ENCODE results near the gene PDIA4.
A peak's percentile ranks its signal among the peaks of the same experiment; 100 is the strongest.

PDIA4 gene

DNA sequence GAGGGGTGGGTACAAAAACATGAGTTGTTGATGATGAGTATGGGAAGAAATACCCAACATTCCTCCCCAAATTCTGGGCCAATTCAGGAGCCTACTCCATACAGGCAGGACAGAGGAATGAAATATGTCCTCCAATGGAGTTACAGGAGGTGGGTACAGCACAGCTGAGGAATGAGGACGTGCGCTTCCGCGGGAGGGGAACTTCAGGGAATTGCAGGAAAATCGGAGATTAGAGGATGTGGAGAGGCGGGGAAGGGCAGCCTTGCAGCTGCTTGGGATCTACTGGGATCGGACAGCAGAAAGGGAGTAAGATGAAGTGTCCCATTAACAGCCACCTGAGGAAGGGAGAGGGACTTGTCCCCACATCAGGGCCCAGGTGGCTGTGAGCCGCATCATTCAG, 50.2 kb downstream of the PDIA4 start:
- TF ChIP-seq POLR2A (IDR thresholded peaks at IDR 0.05; ENCODE audit: low read depth, low read length): no peak
- TF ChIP-seq POLR2AphosphoS5 (IDR thresholded peaks at IDR 0.05; ENCODE audit: low read depth, low read length): no peak
- no peak for TF ChIP-seq TAF1 (IDR thresholded peaks at IDR 0.05; ENCODE audit: borderline replicate concordance, low read depth, low read length)
- FAIRE-seq: no peak
- no peak for DNase-seq (ENCODE audit: insufficient read length)

DNA sequence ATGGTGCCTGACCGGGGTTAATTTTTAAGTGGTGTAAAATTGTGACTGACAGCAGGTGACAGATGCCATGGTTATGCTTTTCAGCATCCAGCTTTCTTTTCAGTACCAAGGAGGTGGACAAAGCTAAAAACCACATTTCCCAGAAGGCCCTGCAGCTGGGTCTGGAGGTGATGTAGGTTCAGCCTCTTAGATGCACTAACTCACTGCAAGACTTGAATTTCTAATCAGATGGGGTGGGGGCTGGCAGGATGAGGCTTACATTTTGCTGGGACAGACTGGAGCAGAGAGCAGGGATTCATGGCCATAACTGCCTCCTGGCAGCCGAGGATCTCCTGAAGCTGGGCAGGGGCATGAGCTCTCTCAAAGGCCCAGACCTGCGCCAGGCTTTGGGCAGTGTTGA, 52.4 kb downstream of the PDIA4 start:
- no peak for FAIRE-seq
- TF ChIP-seq POLR2AphosphoS5 (IDR thresholded peaks at IDR 0.05; ENCODE audit: low read depth, low read length) (no peak), TAF1 (IDR thresholded peaks at IDR 0.05; ENCODE audit: borderline replicate concordance, low read depth, low read length) (no peak), POLR2A (IDR thresholded peaks at IDR 0.05; ENCODE audit: low read depth, low read length) (no peak)
- DNase-seq (ENCODE audit: insufficient read length): no peak

GRCh38 chr7:148973256-148973655, 55.0 kb downstream of the PDIA4 start:
- DNase-seq (ENCODE audit: insufficient read length) (no peak), FAIRE-seq (no peak)
- TF ChIP-seq POLR2AphosphoS5 (IDR thresholded peaks at IDR 0.05; ENCODE audit: low read depth, low read length): no peak
- TF ChIP-seq TAF1 (IDR thresholded peaks at IDR 0.05; ENCODE audit: borderline replicate concordance, low read depth, low read length): no peak
- TF ChIP-seq POLR2A (IDR thresholded peaks at IDR 0.05; ENCODE audit: low read depth, low read length): no peak

- no peak for TF ChIP-seq POLR2AphosphoS5 (IDR thresholded peaks at IDR 0.05; ENCODE audit: low read depth, low read length)
- TF ChIP-seq POLR2A (IDR thresholded peaks at IDR 0.05; ENCODE audit: low read depth, low read length): no peak
- TF ChIP-seq TAF1 (IDR thresholded peaks at IDR 0.05; ENCODE audit: borderline replicate concordance, low read depth, low read length): no peak
- no peak for FAIRE-seq
- DNase-seq (ENCODE audit: insufficient read length): no peak
Measured at GRCh38 chr7:148972375-148972774, 55.9 kb downstream of the PDIA4 start.

DNA sequence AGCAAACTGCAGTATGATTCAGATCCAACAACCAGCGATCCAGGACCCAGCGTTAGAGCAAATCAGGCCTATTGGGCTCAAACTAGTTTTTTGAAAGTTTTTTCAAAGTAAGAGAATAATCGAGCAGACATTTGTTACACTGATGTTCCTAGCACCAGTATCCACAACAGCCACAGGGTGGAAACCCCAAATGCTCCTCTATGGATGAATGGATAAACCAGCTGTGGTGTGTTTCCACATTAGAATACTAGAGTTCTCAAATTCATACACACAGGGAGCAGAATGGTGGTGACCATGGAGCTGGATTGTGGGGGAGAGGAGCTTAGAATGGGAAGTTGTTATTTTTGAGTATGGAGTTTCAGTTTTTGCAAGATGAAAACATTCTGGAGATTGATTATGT, 60.7 kb downstream of the PDIA4 start:
- DNase-seq (ENCODE audit: insufficient read length) (no peak), FAIRE-seq (no peak)
- TF ChIP-seq POLR2A (IDR thresholded peaks at IDR 0.05; ENCODE audit: low read depth, low read length) (no peak), TAF1 (IDR thresholded peaks at IDR 0.05; ENCODE audit: borderline replicate concordance, low read depth, low read length) (no peak), POLR2AphosphoS5 (IDR thresholded peaks at IDR 0.05; ENCODE audit: low read depth, low read length) (no peak)

DNA sequence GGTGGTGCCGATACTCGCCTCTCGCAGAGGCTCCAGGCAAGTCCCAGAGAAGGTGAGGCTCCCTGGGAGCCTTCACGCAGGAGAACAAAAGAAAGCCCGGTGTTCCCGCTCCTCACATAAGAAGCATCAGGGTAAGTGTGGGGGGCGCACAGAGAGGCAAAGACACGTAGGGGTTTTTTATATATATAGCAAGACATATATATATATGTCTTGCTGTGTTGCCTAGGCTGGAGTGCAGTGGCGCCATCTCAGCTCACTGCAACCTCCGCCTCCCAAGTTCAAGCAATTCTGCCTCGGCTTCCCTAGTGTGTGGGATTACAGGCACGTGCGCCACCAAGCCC, 61.3 kb downstream of the PDIA4 start:
- TF ChIP-seq POLR2AphosphoS5 (IDR thresholded peaks at IDR 0.05; ENCODE audit: low read depth, low read length) (no peak), TAF1 (IDR thresholded peaks at IDR 0.05; ENCODE audit: borderline replicate concordance, low read depth, low read length) (no peak), POLR2A (IDR thresholded peaks at IDR 0.05; ENCODE audit: low read depth, low read length) (no peak)
- DNase-seq (ENCODE audit: insufficient read length): no peak
- FAIRE-seq: no peak

DNA sequence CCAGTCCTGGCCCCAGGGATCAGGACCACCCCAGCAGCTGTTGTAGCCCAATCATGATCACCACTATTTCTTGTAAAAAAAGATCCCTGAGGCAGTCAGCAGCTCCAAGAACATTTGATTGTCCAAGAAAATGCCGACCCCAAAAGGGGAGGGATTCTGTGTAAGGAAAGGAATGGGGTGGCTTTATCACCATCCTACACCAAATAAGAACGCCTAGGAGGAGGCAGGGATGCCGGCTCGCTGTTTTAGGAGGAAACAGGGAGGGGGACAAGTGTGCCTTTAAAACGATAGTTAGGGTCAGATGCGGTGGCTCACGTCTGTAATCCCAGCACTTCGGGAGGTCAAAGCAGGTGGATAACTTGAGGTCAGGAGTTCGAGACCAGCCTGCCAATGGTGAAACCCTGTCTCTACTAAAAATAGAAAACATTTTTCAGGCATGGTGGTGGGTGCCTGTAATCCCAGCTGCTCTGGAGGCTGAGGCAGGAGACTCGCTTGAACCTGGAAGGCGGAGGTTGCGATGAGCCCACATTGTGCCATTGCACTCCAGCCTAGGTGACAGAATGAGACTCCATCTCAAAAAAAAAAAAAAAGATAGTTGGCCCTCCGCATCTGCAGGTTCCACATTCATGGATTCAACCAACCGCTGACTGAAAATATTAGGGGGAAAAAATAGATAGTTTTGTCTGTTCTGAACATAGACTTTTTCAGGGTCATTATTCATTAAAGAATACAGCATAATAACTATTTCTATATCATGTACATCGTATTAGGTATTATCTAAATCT, 63.6 kb downstream of the PDIA4 start:
- no peak for TF ChIP-seq POLR2AphosphoS5 (IDR thresholded peaks at IDR 0.05; ENCODE audit: low read depth, low read length)
- no peak for TF ChIP-seq TAF1 (IDR thresholded peaks at IDR 0.05; ENCODE audit: borderline replicate concordance, low read depth, low read length)
- TF ChIP-seq POLR2A (IDR thresholded peaks at IDR 0.05; ENCODE audit: low read depth, low read length): no peak
- DNase-seq (ENCODE audit: insufficient read length) (no peak), FAIRE-seq (no peak)

DNA sequence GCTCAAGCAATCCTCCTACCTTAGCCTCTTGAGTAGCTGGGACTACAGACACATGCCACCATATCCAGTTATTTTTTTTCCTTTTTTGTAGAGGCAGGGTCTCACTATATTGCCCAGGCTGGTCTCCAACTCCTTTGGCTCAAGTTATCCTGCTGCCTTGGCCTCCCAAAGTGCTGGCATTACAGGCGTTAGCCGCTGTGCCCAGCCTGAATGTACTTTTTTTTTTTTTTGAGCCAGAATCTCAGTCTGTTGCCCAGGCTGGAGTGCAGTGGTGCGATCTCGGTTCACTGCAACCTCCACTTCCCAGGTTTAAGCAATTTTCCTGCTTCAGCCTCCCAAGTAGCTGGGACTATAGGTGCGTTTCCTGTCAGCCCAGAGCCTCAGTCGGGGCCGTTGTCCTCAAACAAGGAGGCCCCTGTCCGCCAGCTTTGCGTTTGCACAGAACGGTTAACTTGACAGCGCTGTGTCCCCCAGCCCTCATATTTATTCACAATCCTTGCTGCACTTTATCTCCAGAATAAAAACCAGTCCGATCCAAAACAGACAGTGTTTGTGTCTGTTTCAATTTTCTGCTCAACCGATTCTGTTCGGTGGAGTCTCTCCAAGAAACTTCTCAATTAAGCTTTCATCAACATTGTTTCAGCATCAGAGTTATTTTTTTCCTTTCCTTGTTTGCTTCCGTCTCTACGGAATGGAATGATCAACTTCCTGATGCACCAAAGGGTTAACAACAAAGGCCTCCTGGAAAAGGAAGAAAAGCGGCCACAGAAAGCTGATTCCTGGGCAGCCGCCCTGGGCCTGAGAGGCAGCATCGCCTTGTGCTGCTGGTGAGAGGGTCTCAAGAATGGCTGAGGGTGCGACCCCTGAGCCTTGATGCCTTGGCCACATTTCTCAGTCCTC, 64.5 kb downstream of the PDIA4 start:
- DNase-seq (ENCODE audit: insufficient read length) (no peak), FAIRE-seq (no peak)
- TF ChIP-seq POLR2A (IDR thresholded peaks at IDR 0.05; ENCODE audit: low read depth, low read length): no peak
- TF ChIP-seq POLR2AphosphoS5 (IDR thresholded peaks at IDR 0.05; ENCODE audit: low read depth, low read length): no peak
- no peak for TF ChIP-seq TAF1 (IDR thresholded peaks at IDR 0.05; ENCODE audit: borderline replicate concordance, low read depth, low read length)

GRCh38 chr7:148962823-148963582, 65.3 kb downstream of the PDIA4 start:
- DNase-seq (ENCODE audit: insufficient read length): no peak
- TF ChIP-seq POLR2AphosphoS5 (IDR thresholded peaks at IDR 0.05; ENCODE audit: low read depth, low read length): 0 out of 2 replicates have a peak, but pooled peaks have one; percentile 28
- TF ChIP-seq TAF1 (IDR thresholded peaks at IDR 0.05; ENCODE audit: borderline replicate concordance, low read depth, low read length): no peak
- FAIRE-seq: peak; percentile 84

- no peak for DNase-seq (ENCODE audit: insufficient read length)
- FAIRE-seq: no peak
- TF ChIP-seq POLR2A (IDR thresholded peaks at IDR 0.05; ENCODE audit: low read depth, low read length): no peak
- TF ChIP-seq TAF1 (IDR thresholded peaks at IDR 0.05; ENCODE audit: borderline replicate concordance, low read depth, low read length): no peak
- no peak for TF ChIP-seq POLR2AphosphoS5 (IDR thresholded peaks at IDR 0.05; ENCODE audit: low read depth, low read length)
Measured at GRCh38 chr7:148962440-148962822, 65.9 kb downstream of the PDIA4 start.

DNA sequence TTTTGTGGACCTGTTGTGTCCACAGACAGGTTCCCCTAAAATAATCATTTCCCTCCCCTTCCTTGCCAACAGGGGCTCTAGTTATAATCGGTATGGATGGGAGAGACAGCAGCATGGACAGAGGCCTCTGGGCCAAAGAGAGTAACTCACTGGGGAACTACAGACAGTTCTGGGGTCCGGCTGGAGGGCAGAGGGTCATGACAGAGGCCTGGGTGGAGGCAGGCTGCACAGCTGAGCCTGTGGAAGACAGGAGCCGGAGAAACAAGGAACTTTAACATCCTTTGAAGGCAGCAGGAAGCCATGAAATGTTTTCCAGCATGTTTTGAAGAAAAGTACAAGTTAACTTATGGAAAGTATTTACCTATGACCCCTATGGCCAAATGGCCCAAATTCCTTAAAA, 68.6 kb downstream of the PDIA4 start:
- no peak for TF ChIP-seq POLR2AphosphoS5 (IDR thresholded peaks at IDR 0.05; ENCODE audit: low read depth, low read length)
- no peak for TF ChIP-seq POLR2A (IDR thresholded peaks at IDR 0.05; ENCODE audit: low read depth, low read length)
- no peak for FAIRE-seq
- DNase-seq (ENCODE audit: insufficient read length): no peak

Data from GM12892 (cell line).